ENCODE results near the gene EMP1. TPM values are rescaled to one million over a fixed set of nuclear protein-coding genes. Genes with fewer than 3 reads are reported as not detected.

The EMP1 gene
- polyA plus RNA-seq, 3 donors: 2.7 to 6.3 (median 3.1) TPM

DNA sequence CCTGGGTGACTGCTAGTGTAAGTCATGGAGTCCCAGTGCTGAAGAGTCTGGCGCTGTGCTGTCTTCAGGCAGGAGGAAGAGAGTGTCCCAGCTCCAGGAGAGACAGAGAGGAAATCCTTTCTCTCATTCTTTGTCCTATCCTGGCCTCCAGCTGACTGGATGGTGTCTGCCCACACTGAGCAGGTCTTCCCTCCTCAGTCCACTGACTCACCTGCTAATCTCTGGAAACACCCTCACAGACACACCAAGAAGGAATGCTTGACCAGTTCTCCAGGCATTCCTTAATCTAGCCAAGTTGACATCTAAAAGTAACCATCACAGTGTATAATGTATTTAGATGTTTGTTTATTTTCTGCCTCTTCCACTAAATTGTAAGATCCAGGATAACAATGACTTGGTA, 53.9 kb downstream of the EMP1 start:
- Mint-ChIP-seq H3K36me3 (no peaks in the 10 kb centered on the region), H3K4me3 (no peak overlapping the region), H3K4me1 (no peaks in the 10 kb centered on the region), H3K27me3 (ENCODE audit: low read depth in 3 of 3) (peaks cover 2 to 8% (median 4%) of the 10 kb centered on the region in 3 donors), H3K9me3 (peaks cover 0 to 3% (median 0%) of the 10 kb centered on the region in 7 donors), H3K27ac (no peak overlapping the region)
- Histone ChIP-seq H3K9ac (ENCODE audit: insufficient read depth, low read length, poor library complexity, severe bottlenecking) (no peak overlapping the region), H3K36me3 (replicated peaks in 1 of 2; ENCODE audit: control insufficient read depth in 1 of 2, insufficient read depth in 2 of 2, low read length in 2 of 2) (no peaks in the 10 kb centered on the region), H2AFZ (ENCODE audit: insufficient read depth, low read depth, low read length, poor library complexity, severe bottlenecking) (no peak overlapping the region), H3K79me2 (ENCODE audit: insufficient read depth, low read length) (no peaks in the 10 kb centered on the region), H3K27ac (ENCODE audit: low read depth in 1 of 2, low read length in 2 of 2) (no peak overlapping the region), H3K4me1 (ENCODE audit: control insufficient read depth in 1 of 2, insufficient read depth in 2 of 2, low read length in 2 of 2) (no peaks in the 10 kb centered on the region), H3K9me3 (replicated peaks in 1 of 2; ENCODE audit: control insufficient read depth in 1 of 2, insufficient read depth in 1 of 2, low read length in 2 of 2) (no peaks in the 10 kb centered on the region), H4K20me1 (ENCODE audit: insufficient read depth, low read length) (no peaks in the 10 kb centered on the region), H3K4me2 (replicated peaks; ENCODE audit: extremely low read depth, low read length, poor library complexity, severe bottlenecking) (no peak overlapping the region), H3K4me3 (replicated peaks in 1 of 3; ENCODE audit: low read depth in 2 of 3, low read length in 3 of 3) (no peak overlapping the region), H3K27me3 (ENCODE audit: control insufficient read depth in 2 of 2, insufficient read depth in 2 of 2, low read length in 2 of 2) (no peaks in the 10 kb centered on the region)
- 80% methylated on average over 1 of the region's 1 CpG for WGBS (ENCODE audit: insufficient coverage)
- no peak for DNase-seq
- intact Hi-C loops (cut with micrococcal nuclease): no loop called here
- TF ChIP-seq, protein P1, sequence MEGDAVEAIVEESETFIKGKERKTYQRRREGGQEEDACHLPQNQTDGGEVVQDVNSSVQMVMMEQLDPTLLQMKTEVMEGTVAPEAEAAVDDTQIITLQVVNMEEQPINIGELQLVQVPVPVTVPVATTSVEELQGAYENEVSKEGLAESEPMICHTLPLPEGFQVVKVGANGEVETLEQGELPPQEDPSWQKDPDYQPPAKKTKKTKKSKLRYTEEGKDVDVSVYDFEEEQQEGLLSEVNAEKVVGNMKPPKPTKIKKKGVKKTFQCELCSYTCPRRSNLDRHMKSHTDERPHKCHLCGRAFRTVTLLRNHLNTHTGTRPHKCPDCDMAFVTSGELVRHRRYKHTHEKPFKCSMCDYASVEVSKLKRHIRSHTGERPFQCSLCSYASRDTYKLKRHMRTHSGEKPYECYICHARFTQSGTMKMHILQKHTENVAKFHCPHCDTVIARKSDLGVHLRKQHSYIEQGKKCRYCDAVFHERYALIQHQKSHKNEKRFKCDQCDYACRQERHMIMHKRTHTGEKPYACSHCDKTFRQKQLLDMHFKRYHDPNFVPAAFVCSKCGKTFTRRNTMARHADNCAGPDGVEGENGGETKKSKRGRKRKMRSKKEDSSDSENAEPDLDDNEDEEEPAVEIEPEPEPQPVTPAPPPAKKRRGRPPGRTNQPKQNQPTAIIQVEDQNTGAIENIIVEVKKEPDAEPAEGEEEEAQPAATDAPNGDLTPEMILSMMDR (IDR thresholded peaks at IDR 0.05): no peak

GRCh38 chr12:13251521-13251920, 55.0 kb downstream of the EMP1 start:
- intact Hi-C loops (cut with micrococcal nuclease): no loop called here
- peaks cover 5% of the 10 kb centered on the region in 2 donors for H3K4me1 ChIP-seq (ENCODE audit: control insufficient read depth in 1 of 2, insufficient read depth in 2 of 2, low read length in 2 of 2)
- no peaks in the 10 kb centered on the region for H3K36me3 ChIP-seq (replicated peaks in 1 of 2; ENCODE audit: control insufficient read depth in 1 of 2, insufficient read depth in 2 of 2, low read length in 2 of 2)
- no peaks in the 10 kb centered on the region for H3K79me2 ChIP-seq (ENCODE audit: insufficient read depth, low read length)
- H3K27ac ChIP-seq (ENCODE audit: low read depth in 1 of 2, low read length in 2 of 2): no peak overlapping the region
- no peak overlapping the region for H2AFZ ChIP-seq (ENCODE audit: insufficient read depth, low read depth, low read length, poor library complexity, severe bottlenecking)
- H3K9me3 Mint-ChIP-seq: peaks cover 0 to 3% (median 0%) of the 10 kb centered on the region in 7 donors
- 98% methylated on average over 4 of the region's 5 CpGs for WGBS (ENCODE audit: insufficient coverage)
- H3K4me3 Mint-ChIP-seq: no peak overlapping the region
- H3K9me3 ChIP-seq (replicated peaks in 1 of 2; ENCODE audit: control insufficient read depth in 1 of 2, insufficient read depth in 1 of 2, low read length in 2 of 2): no peaks in the 10 kb centered on the region
- TF ChIP-seq, protein P1 (IDR thresholded peaks at IDR 0.05): no peak
- peaks cover 2 to 8% (median 4%) of the 10 kb centered on the region in 3 donors for H3K27me3 Mint-ChIP-seq (ENCODE audit: low read depth in 3 of 3)
- H3K27me3 ChIP-seq (ENCODE audit: control insufficient read depth in 2 of 2, insufficient read depth in 2 of 2, low read length in 2 of 2): no peaks in the 10 kb centered on the region
- H3K4me3 ChIP-seq (replicated peaks in 1 of 3; ENCODE audit: low read depth in 2 of 3, low read length in 3 of 3): no peak overlapping the region
- no peak overlapping the region for H3K9ac ChIP-seq (ENCODE audit: insufficient read depth, low read length, poor library complexity, severe bottlenecking)
- H3K36me3 Mint-ChIP-seq: no peaks in the 10 kb centered on the region
- DNase-seq: no peak
- no peak overlapping the region for H3K27ac Mint-ChIP-seq
- H3K4me1 Mint-ChIP-seq: peaks cover 8% of the 10 kb centered on the region
- H3K4me2 ChIP-seq (replicated peaks; ENCODE audit: extremely low read depth, low read length, poor library complexity, severe bottlenecking): no peak overlapping the region
- no peaks in the 10 kb centered on the region for H4K20me1 ChIP-seq (ENCODE audit: insufficient read depth, low read length)

Measured in CD14-positive monocyte (primary cell).